Lung (tissue), 12 donors: ENCODE measurements around the gene UTP4. TPM values are rescaled to one million over a fixed set of nuclear protein-coding genes. Genes with fewer than 3 reads are reported as not detected.

Experiments used
- ATAC-seq: fragments of 200-7000 bp; cut with Tn5 transposase; one replicate; pipeline ENCODE4 v1.9.1; 2020; ENCODE audit warnings: moderate number of reproducible peaks; ENCODE audit not compliant: insufficient read depth, low FRiP score
- DNase-seq, 3 donors: peaks; one replicate each; pipeline ENCODE4 v3.0.0-alpha.2; 2013 to 2017
- H3K27ac ChIP-seq, 2 donors: one replicate each; pipeline ENCODE4 v1.5.1; 2013; ENCODE audit warnings: mild to moderate bottlenecking in 2 of 2, moderate library complexity in 2 of 2, control low read depth in 1 of 2, inconsistent platforms in 1 of 2, low read depth in 1 of 2, low read length in 1 of 2
- H3K27me3 ChIP-seq, 3 donors: one replicate each; pipeline ENCODE4 v1.5.1; 2013; ENCODE audit warnings: low read length in 2 of 3; ENCODE audit not compliant: control insufficient read depth in 3 of 3, insufficient read depth in 3 of 3
- H3K36me3 ChIP-seq, 4 donors: one replicate each; pipeline ENCODE4 v1.5.1; 2013; ENCODE audit warnings: low read length in 4 of 4, mild to moderate bottlenecking in 1 of 4, moderate library complexity in 1 of 4; ENCODE audit not compliant: control insufficient read depth in 4 of 4, insufficient read depth in 4 of 4
- H3K4me1 ChIP-seq, 5 donors: one replicate each; pipeline ENCODE4 v1.5.1; 2013; ENCODE audit warnings: low read length in 5 of 5, mild to moderate bottlenecking in 2 of 5, moderate library complexity in 1 of 5; ENCODE audit not compliant: control insufficient read depth in 5 of 5, insufficient read depth in 5 of 5
- H3K4me3 ChIP-seq: one replicate; pipeline ENCODE4 v1.5.1; 2013; ENCODE audit warnings: mild to moderate bottlenecking, control low read depth, moderate library complexity
- H3K9ac ChIP-seq, 2 donors: one replicate each; pipeline ENCODE4 v1.5.1; 2013; ENCODE audit warnings: low read length in 2 of 2, control low read depth in 1 of 2; ENCODE audit not compliant: insufficient read depth in 1 of 2
- H3K9me3 ChIP-seq, 4 donors: one replicate each; pipeline ENCODE4 v1.5.1; 2013; ENCODE audit warnings: low read length in 3 of 4, mild to moderate bottlenecking in 1 of 4, moderate library complexity in 1 of 4; ENCODE audit not compliant: control insufficient read depth in 4 of 4, insufficient read depth in 3 of 4
- WGBS, 2 donors: extraction: QIAGEN DNeasy Blood & Tissue Kit; methylation state at CpG; one replicate each; pipeline ENCODE4 v1.1.7; 2013; 5-methylcytosine and 5-hydroxymethylcytosine counted together
- polyA plus RNA-seq, 2 donors: library from polyadenylated mRNA; stranded (reverse); fragments of 200-250 nt; gene quantifications; one replicate each; pipeline ENCODE4 v1.2.1, GENCODE V29; 2013
- total RNA-seq, 2 donors: library from RNA; depleted of rRNA in 1 of 2; stranded (reverse); fragments of >200 nt in 1 of 2; gene quantifications; one replicate each; pipeline ENCODE4 v1.2.1, GENCODE V29; 2014 to 2021
- TF ChIP-seq, protein P1 (sequence below): IDR thresholded peaks from 2 replicates; pipeline ENCODE4 v1.5.1; 2012; ENCODE audit warnings: mild to moderate bottlenecking; ENCODE audit errors: control extremely low read depth, extremely low read depth
- donor health status: control.
- donor health status: control.
- donor health status: Bipolar disorder and iron deficiency.
- donor health status: healthy.
- donor health status: DM: yes; HTN: yes; CAD: no.

Gene UTP4
- total and polyA plus RNA-seq, 4 donors = 18.1 to 34.5 (median 26.0) TPM

DNA sequence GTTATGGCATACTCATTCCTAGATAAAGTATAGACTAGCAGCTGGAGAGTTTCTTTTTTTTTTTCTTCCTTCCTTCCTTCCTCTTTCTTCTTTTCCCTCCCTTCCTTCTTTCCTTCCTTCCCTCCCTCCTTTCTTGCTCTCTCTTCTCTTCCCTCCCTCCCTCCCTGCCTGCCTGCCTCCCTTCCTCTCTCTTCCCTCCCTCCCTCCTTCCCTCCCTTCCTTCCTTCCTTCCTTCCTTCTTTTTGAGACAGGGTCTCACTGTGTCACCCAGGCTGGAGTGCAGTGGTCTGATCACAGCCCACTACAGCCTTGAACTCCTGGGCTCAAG, 47.5 kb downstream of the UTP4 start:
- DNase-seq = no peak
- ATAC-seq = no peak
- Histone ChIP-seq H3K36me3 (no peaks in the 10 kb centered on the region), H3K4me1 (peaks cover 0 to 15% (median 11%) of the 10 kb centered on the region in 5 donors), H3K27ac (peak overlapping the region; percentile 26), H3K9ac (no peak overlapping the region), H3K27me3 (no peaks in the 10 kb centered on the region), H3K4me3 (no peak overlapping the region), H3K9me3 (peaks cover 0 to 2% (median 0%) of the 10 kb centered on the region in 4 donors)
- TF ChIP-seq, protein P1, sequence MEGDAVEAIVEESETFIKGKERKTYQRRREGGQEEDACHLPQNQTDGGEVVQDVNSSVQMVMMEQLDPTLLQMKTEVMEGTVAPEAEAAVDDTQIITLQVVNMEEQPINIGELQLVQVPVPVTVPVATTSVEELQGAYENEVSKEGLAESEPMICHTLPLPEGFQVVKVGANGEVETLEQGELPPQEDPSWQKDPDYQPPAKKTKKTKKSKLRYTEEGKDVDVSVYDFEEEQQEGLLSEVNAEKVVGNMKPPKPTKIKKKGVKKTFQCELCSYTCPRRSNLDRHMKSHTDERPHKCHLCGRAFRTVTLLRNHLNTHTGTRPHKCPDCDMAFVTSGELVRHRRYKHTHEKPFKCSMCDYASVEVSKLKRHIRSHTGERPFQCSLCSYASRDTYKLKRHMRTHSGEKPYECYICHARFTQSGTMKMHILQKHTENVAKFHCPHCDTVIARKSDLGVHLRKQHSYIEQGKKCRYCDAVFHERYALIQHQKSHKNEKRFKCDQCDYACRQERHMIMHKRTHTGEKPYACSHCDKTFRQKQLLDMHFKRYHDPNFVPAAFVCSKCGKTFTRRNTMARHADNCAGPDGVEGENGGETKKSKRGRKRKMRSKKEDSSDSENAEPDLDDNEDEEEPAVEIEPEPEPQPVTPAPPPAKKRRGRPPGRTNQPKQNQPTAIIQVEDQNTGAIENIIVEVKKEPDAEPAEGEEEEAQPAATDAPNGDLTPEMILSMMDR = no peak

GRCh38 chr16:69182730-69183416, 50.4 kb downstream of the UTP4 start:
- H3K4me1 ChIP-seq = peaks cover 0 to 21% (median 11%) of the 10 kb centered on the region in 5 donors
- DNase-seq (peak; percentile 48 to 65 (median 51)), ATAC-seq (no peak)
- WGBS, 2 donors = 59 to 77% methylated on average over 10 of the region's 10 CpGs
- no peaks in the 10 kb centered on the region for H3K27me3 ChIP-seq
- no peak overlapping the region for H3K9ac ChIP-seq
- H3K9me3 ChIP-seq = no peaks in the 10 kb centered on the region
- no peak overlapping the region for H3K4me3 ChIP-seq
- H3K27ac ChIP-seq = no peak overlapping the region
- TF ChIP-seq, protein P1 = no peak
- H3K36me3 ChIP-seq = no peaks in the 10 kb centered on the region

DNA sequence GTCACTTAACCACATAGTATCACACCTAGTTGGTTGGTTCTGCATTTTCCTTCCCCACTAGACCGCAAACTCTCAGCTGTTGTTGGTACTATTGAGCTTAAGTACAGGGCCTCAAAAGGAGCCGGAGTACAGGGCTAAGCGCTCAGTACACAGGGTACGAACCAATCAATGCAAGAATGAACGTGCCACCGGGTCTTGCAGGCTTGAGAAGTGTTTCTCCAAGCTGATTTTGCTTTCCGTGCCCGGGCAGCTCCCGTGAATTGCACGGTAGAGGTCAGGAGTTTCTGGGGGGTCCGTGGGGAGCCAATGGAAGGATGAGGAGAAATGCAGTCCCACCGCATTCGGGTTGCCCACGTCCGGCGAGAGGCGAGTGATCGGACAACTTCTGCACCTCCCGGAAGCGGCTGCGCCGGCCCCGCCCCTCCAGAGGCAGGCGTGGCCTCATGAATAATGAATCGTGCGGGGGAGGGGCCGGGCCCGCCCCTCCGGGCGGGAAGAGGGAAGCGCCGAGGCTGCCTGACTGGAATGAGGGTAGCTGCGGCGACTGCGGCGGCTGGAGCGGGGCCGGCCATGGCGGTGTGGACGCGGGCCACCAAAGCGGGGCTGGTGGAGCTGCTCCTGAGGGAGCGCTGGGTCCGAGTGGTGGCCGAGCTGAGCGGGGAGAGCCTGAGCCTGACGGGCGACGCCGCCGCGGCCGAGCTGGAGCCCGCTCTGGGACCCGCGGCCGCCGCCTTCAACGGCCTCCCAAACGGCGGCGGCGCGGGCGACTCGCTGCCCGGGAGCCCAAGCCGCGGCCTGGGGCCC, 54.4 kb downstream of the UTP4 start, which contains the start of gene SNTB2:
Gene SNTB2, plus strand, starts transcription at position 523 of the 804 bp plus-strand sequence. Its CDS starts 3 bp downstream, at position 526.
- no peaks in the 10 kb centered on the region for H3K9me3 ChIP-seq
- H3K4me3 ChIP-seq = peak within 1 kb of the TSS; percentile 96
- H3K9ac ChIP-seq = peak within 1 kb of the TSS; percentile 68 to 87
- no peaks in the 10 kb centered on the region for H3K27me3 ChIP-seq
- 0 to 1% methylated on average over 62 to 69 of the region's 69 CpGs for WGBS, 2 donors
- H3K4me1 ChIP-seq = peaks cover 4 to 27% (median 7%) of the 10 kb centered on the region in 5 donors
- peak within 1 kb of the TSS; percentile 90 to 99 for H3K27ac ChIP-seq
- H3K36me3 ChIP-seq = no peaks in the 10 kb centered on the region
- DNase-seq (peak; percentile 93 to 95 (median 94)), ATAC-seq (peak; percentile 97)
- TF ChIP-seq, protein P1 = no peak
